Renal cortex interstitium (tissue), 11 donors: ENCODE results near the gene SMG5. TPM values are rescaled to one million over a fixed set of nuclear protein-coding genes. Genes with fewer than 3 reads are reported as not detected.

Experiments used
- DNase-seq, 11 donors: peaks; one replicate each; pipeline ENCODE4 v3.0.0-alpha.2; 2013; ENCODE audit warnings: low read depth in 9 of 11, low spot score in 4 of 11; ENCODE audit errors: extremely low read depth in 1 of 11
- polyA plus RNA-seq, 3 donors: library from polyadenylated mRNA; unstranded; fragments of 120-200 nt; gene quantifications; one replicate each; pipeline ENCODE4 v1.2.1, GENCODE V29; 2013; ENCODE audit not compliant: insufficient read length in 3 of 3

Gene SMG5
- polyA plus RNA-seq, 3 donors = 53.7 to 67.6 (median 66.5) TPM

DNA sequence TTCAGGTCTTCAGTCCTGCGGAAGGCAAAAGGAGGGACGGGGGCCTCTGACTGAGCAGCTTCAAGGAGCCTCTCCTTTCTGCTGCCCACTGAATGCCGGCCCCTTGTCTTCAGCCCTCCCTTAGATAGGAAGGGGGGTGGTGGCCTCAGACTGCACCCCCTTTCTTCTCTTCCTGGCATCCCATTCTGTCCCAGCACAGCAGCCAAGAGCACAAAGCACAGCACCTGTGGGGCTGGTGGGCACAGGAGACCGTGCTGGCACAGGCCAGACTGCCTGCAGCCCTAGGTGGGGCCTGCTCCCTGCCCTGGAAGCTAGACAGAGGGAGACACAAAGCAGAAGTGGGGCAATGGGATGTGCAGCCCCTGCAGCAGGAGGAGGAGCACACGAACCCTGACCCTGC is 33.0 kb downstream of the SMG5 start:
- no peak for DNase-seq

DNA sequence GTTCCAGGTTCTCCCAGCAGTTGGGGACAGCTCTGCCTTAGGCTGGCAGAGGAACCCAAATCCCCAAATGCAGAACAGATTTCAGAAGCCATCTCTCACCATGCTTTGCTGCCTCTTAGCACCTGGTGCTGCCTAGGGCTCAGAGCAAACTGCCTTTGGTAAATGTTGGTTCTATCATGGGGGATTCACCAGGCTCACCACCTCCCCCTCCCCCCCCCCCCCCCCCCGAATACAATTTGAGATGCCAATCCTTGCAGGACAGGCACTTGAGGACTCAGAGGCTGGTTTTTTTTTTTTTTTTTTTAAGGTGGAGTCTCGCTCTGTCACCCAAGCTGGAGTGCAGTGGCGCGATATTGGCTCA is 34.3 kb downstream of the SMG5 start:
- DNase-seq = no peak

GRCh38 chr1:156247460-156248322 is 34.9 kb downstream of the SMG5 start, which contains the start of gene PAQR6:
Gene PAQR6 (minus strand): TSS chr1:156248056. CDS start chr1:156246731, 1,325 bp downstream.
- no peak for DNase-seq

- no peak for DNase-seq
Observed at GRCh38 chr1:156246781-156247459, 35.7 kb downstream of the SMG5 start.

DNA sequence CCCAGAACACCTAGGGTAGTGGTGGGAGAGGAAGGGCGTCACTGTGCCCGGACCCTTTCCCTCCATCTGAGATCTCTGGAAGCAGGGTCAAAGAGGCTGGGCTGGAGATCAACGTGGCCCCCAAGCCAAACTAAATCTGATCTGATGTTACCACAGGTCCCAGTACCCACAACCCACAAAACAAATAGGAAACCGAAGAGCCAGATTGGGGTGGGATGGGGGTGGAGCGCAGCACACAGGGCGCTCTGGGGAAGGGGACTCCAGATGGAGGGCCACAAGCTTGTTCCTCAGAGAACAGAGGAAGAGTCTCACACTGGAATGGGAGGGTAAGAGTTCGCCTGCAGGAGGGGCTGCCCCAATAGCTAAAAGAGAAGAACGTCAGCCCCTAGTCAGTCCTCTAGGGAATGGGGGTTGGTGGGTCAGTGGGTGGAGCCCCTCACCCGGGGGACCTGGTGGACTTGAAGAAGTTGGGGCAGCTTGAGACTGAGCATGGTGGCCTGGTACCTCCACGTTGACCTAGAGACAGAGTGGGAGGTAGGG is 36.3 kb downstream of the SMG5 start:
- DNase-seq = no peak

- peak in 2 of 11 donors; percentile 20 to 33 for DNase-seq
Observed at GRCh38 chr1:156245451-156246232, 37.0 kb downstream of the SMG5 start.

DNA sequence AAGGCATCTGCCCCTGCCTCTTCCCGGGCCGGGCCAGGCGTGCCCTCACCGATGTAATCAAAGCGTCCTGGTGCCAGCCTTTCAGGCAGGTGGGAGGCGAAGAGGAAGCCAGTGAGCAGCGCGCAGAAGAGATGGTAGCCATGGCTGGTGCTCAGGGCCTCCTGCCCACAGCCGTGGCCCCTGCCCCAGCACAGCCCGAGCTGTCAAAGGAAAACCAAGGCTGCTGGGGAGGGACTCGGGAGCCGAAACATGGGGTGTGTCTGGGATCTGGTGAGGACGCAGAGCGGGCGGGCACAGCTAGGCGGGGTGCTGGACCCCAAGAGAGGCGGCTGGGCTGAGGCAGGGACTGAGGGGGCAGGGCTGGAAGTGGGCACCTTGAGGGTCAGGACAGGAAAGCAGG is 37.9 kb downstream of the SMG5 start:
- DNase-seq = no peak

DNA sequence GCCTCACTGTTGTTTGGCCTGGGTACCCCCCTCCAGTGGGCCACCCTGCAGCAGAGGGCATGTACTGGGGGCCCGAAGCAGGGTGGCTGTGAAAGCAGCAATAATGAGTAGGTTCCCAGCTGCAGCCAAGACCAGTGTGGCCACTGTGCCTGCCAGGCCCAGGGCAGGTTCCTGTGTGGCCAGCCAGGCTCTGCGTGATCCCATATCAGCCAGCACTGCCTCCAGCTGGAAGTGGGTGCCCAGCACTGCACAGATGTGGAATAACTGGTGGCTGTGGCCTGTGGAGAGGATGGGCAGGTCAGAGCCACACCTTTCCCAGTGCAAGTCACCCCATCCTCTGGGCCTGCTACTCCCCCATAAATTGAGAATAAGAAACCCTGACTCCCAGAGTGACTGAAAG is 38.5 kb downstream of the SMG5 start:
- no peak for DNase-seq

GRCh38 chr1:156242738-156243137 is 39.9 kb downstream of the SMG5 start:
- no peak for DNase-seq

GRCh38 chr1:156241926-156242325 is 40.7 kb downstream of the SMG5 start, which contains the start of gene BGLAP:
Gene BGLAP (plus strand): TSS chr1:156242184. CDS start chr1:156242232, 48 bp downstream.
- DNase-seq = no peak

GRCh38 chr1:156241311-156241811 is 41.3 kb downstream of the SMG5 start:
- no peak for DNase-seq

GRCh38 chr1:156238248-156238647 is 44.4 kb downstream of the SMG5 start:
- no peak for DNase-seq

GRCh38 chr1:156236164-156236563 is 46.5 kb downstream of the SMG5 start:
- DNase-seq = no peak

GRCh38 chr1:156233426-156234127 is 49.0 kb downstream of the SMG5 start:
- no peak for DNase-seq

- no peak for DNase-seq
Observed at GRCh38 chr1:156232201-156232894, 50.3 kb downstream of the SMG5 start.

DNA sequence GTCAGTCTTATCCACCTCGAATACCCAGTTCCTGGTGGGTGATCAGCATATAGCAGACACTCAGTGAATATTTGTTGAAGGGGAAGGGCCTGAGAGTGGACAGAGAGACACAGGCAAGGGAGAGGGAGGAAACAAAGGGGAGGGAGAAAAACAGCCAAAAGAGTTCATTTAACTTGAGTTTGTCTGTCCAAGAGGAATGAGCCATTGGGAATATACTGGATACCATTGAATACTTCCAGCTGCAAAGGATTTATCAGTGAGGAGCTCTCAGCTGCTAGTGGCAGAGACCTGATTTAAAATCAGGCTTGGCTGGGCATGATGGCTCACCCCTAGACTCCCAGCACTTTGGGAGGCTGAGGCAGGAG is 52.2 kb downstream of the SMG5 start:
- no peak for DNase-seq

- DNase-seq = no peak
Observed at GRCh38 chr1:156229809-156230472, 52.7 kb downstream of the SMG5 start.

GRCh38 chr1:156228501-156228900 is 54.1 kb downstream of the SMG5 start:
- DNase-seq = no peak
